Hepatocyte (in vitro differentiated cells): ENCODE results near the gene WDR18. TPM values are rescaled to one million over a fixed set of nuclear protein-coding genes. Genes with fewer than 3 reads are reported as not detected.

ENCODE experiments used
- DNase-seq: peaks from one replicate; pipeline ENCODE4 v3.0.0-alpha.2; 2016; ENCODE audit warnings: low spot score
- H2AFZ ChIP-seq: fragments of 200-600 bp; sonication (generic); 2 replicates; pipeline ENCODE4 v1.6.0; 2016; ENCODE audit warnings: antibody characterized with exemption, mild to moderate bottlenecking
- H3K27ac ChIP-seq: fragments of 200-600 bp; sonication (generic); 2 replicates; pipeline ENCODE4 v1.5.1; 2016; ENCODE audit warnings: mild to moderate bottlenecking
- H3K27me3 ChIP-seq: fragments of 200-600 bp; sonication (generic); 2 replicates; pipeline ENCODE4 v1.6.1; 2016
- H3K36me3 ChIP-seq: fragments of 200-600 bp; sonication (generic); replicated peaks from 2 replicates; pipeline ENCODE4 v1.5.1; 2016; ENCODE audit warnings: low read depth; ENCODE audit not compliant: insufficient read depth
- H3K4me1 ChIP-seq: fragments of 200-600 bp; sonication (generic); 2 replicates; pipeline ENCODE4 v1.5.1; 2016; ENCODE audit warnings: mild to moderate bottlenecking, moderate library complexity; ENCODE audit not compliant: insufficient read depth
- H3K4me2 ChIP-seq: fragments of 200-600 bp; sonication (generic); 2 replicates; pipeline ENCODE4 v1.6.0; 2016
- H3K4me3 ChIP-seq: fragments of 200-600 bp; sonication (generic); 2 replicates; pipeline ENCODE4 v1.5.1; 2016; ENCODE audit warnings: mild to moderate bottlenecking
- H3K79me2 ChIP-seq: fragments of 200-600 bp; sonication (generic); 2 replicates; pipeline ENCODE4 v1.6.0; 2017; ENCODE audit warnings: mild to moderate bottlenecking
- H3K9me2 ChIP-seq: fragments of 200-600 bp; sonication (generic); replicated peaks from 2 replicates; pipeline ENCODE4 v1.6.0; 2017; ENCODE audit warnings: mild to moderate bottlenecking; ENCODE audit not compliant: insufficient read depth
- H3K9me3 ChIP-seq: fragments of 200-600 bp; sonication (generic); 2 replicates; pipeline ENCODE4 v1.5.1; 2016; ENCODE audit warnings: low read depth, mild to moderate bottlenecking
- H4K20me1 ChIP-seq: fragments of 200-600 bp; sonication (generic); 2 replicates; pipeline ENCODE4 v1.6.0; 2016; ENCODE audit warnings: mild to moderate bottlenecking; ENCODE audit not compliant: insufficient read depth, poor library complexity, severe bottlenecking
- CTCF ChIP-seq: fragments of 200-600 bp; sonication (generic); IDR thresholded peaks from 2 replicates; pipeline ENCODE4 v1.5.1; 2016; ENCODE audit warnings: antibody characterized with exemption, mild to moderate bottlenecking; ENCODE audit not compliant: poor library complexity
- EZH2 ChIP-seq: fragments of 200-600 bp; sonication (generic); IDR thresholded peaks from 2 replicates; pipeline ENCODE4 v1.6.1; 2016; ENCODE audit warnings: antibody characterized with exemption, mild to moderate bottlenecking, borderline replicate concordance
- EZH2phosphoT487 ChIP-seq: fragments of 200-600 bp; sonication (generic); IDR thresholded peaks from one replicate; pipeline ENCODE4 v1.6.1; 2018; ENCODE audit warnings: antibody characterized with exemption, mild to moderate bottlenecking, low read depth, moderate library complexity; ENCODE audit not compliant: unreplicated experiment, severe bottlenecking
- WGBS: methylation state at CpG from one replicate; pipeline ENCODE4 v1.1.6; 2016; ENCODE audit warnings: low lambda C conversion rate; ENCODE audit errors: missing lambda C conversion rate; 5-methylcytosine and 5-hydroxymethylcytosine counted together
- polyA plus RNA-seq: library from polyadenylated mRNA; unstranded; fragments of >200 nt; fragmentation: Nextera tagmentation; extraction: Ambion mirVana; gene quantifications from 2 replicates; pipeline ENCODE4 v1.2.1, GENCODE V29; 2016
- total RNA-seq: library from RNA; depleted of rRNA; stranded (reverse); fragments of >200 nt; gene quantifications from 2 replicates; pipeline ENCODE4 v1.2.3, GENCODE V29; 2014

WDR18 gene
- total and polyA plus RNA-seq, 2 experiments from 2014 or later, result 60.0 to 169 TPM

GRCh38 chr19:973726-974563, 10.2 kb upstream of the WDR18 start:
- Histone ChIP-seq H3K4me1 (no peaks in the 10 kb centered on the region), H3K9me3 (no peaks in the 10 kb centered on the region), H2AFZ (no peak overlapping the region), H3K4me3 (no peak overlapping the region), H4K20me1 (no peaks in the 10 kb centered on the region), H3K27ac (no peak overlapping the region), H3K4me2 (no peak overlapping the region), H3K36me3 (peaks cover 6% of the 10 kb centered on the region), H3K9me2 (no peaks in the 10 kb centered on the region), H3K79me2 (peaks cover 17% of the 10 kb centered on the region), H3K27me3 (no peaks in the 10 kb centered on the region)
- TF ChIP-seq EZH2phosphoT487 (no peak), CTCF (no peak), EZH2 (no peak)
- 86% methylated on average over 26 of the region's 29 CpGs for WGBS
- peak; percentile 24 for DNase-seq

- peaks cover 5% of the 10 kb centered on the region for H3K4me1 ChIP-seq
- H3K4me3 ChIP-seq, result no peak overlapping the region
- no peak overlapping the region for H3K27ac ChIP-seq
- DNase-seq, result peak; percentile 23
- H4K20me1 ChIP-seq, result no peaks in the 10 kb centered on the region
- H3K4me2 ChIP-seq, result no peak overlapping the region
- no peaks in the 10 kb centered on the region for H3K9me2 ChIP-seq
- H3K27me3 ChIP-seq, result no peaks in the 10 kb centered on the region
- H3K36me3 ChIP-seq, result peaks cover 6% of the 10 kb centered on the region
- WGBS, result 80% methylated on average over 22 of the region's 37 CpGs
- peaks cover 15% of the 10 kb centered on the region for H3K79me2 ChIP-seq
- H3K9me3 ChIP-seq, result no peaks in the 10 kb centered on the region
- H2AFZ ChIP-seq, result no peak overlapping the region
- TF ChIP-seq EZH2, result no peak
Observed at GRCh38 chr19:974564-975257, 9.4 kb upstream of the WDR18 start.

- Histone ChIP-seq H3K79me2 (peaks cover 7% of the 10 kb centered on the region), H3K9me2 (no peaks in the 10 kb centered on the region), H3K36me3 (peaks cover 3% of the 10 kb centered on the region), H3K4me3 (no peak overlapping the region), H3K4me1 (peaks cover 15% of the 10 kb centered on the region), H3K9me3 (no peaks in the 10 kb centered on the region), H3K27me3 (no peaks in the 10 kb centered on the region), H3K4me2 (no peak overlapping the region), H2AFZ (no peak overlapping the region), H3K27ac (no peak overlapping the region), H4K20me1 (no peaks in the 10 kb centered on the region)
- peak; percentile 27 for DNase-seq
- TF ChIP-seq EZH2phosphoT487 (no peak), EZH2 (no peak), CTCF (no peak)
- 90% methylated on average over 10 of the region's 10 CpGs for WGBS
Observed at GRCh38 chr19:976476-976875, 7.7 kb upstream of the WDR18 start.

- WGBS, result 84% methylated on average over 23 of the region's 24 CpGs
- H3K4me1 ChIP-seq, result peaks cover 15% of the 10 kb centered on the region
- H3K9me3 ChIP-seq, result no peaks in the 10 kb centered on the region
- H4K20me1 ChIP-seq, result no peaks in the 10 kb centered on the region
- no peak overlapping the region for H2AFZ ChIP-seq
- H3K36me3 ChIP-seq, result no peaks in the 10 kb centered on the region
- TF ChIP-seq EZH2phosphoT487 (no peak), CTCF (no peak), EZH2 (no peak)
- DNase-seq, result no peak
- peaks cover 7% of the 10 kb centered on the region for H3K79me2 ChIP-seq
- H3K4me2 ChIP-seq, result no peak overlapping the region
- no peak overlapping the region for H3K27ac ChIP-seq
- no peaks in the 10 kb centered on the region for H3K9me2 ChIP-seq
- no peak overlapping the region for H3K4me3 ChIP-seq
- H3K27me3 ChIP-seq, result no peaks in the 10 kb centered on the region
Observed at GRCh38 chr19:977058-977464, 7.1 kb upstream of the WDR18 start.
